GM19239 (cell line): ENCODE results near the gene PLXNA4.

ENCODE experiments used
- DNase-seq: peaks from one replicate; pipeline ENCODE4 v3.0.0; 2011; ENCODE audit warnings: low spot score; ENCODE audit not compliant: insufficient read length
- FAIRE-seq: peaks from 2 replicates; lab custom pipeline; 2011; peaks lifted over from hg19 to GRCh38; lab: Jason Lieb, UNC

Gene PLXNA4

DNA sequence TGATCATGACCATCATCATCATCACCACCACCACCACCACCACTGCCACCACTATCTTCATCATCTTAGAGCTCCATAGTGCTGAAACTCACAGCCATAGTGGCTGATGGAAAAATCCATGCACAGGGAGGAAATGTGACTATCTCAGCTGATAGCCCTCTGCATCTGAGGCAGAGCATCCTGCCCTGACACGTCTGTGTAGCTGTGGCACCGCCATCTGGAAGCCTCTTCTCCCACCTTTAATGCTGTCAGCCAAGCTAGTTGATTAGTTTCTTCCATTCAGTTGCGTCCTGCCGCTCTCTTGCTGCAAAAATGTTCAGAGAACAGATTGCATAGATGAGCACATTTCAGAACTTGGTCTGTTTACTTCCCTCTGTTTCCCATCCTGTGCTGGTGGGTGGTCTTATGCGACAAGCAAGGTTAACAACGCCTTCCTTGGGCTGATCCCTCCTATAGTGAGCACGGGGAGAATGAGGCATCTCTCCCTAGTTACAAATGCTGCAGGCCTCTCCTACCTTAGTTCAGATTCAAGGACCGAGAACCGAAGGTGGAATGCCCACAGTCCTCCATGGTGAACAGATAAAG lies 478.6 kb downstream of the PLXNA4 start:
- no peak for DNase-seq
- no peak for FAIRE-seq

DNA sequence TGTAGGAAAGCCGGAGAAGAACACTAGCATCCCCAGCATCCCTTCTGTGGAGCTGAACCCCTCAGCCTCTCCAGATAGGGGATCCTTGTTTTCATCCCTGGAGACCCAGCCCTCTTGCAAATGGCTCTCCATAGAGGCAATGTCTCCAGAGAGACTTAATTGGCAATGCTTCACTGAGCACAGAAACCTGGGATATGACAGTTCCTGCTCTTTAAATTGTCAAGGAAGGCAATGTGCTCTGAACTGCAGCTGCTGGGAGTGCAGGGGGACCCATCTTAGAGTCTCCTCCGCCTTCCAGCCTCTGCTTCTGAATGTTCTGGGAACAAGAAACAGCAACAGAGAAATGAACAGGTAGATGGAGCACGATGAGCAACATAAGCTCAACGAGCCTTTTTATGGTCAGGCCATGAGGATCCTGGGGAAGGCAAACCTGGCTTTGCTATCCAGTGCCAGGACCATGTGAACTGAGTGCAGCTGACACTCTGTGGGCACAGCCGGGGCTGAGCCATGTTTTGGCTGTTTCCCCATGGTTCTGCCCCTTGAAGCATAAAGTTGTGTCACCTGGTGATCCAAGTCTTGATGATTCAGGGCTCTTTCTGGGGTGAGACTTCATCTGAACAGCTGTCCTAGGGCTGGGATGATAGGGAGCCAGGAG lies 481.0 kb downstream of the PLXNA4 start:
- no peak for FAIRE-seq

DNA sequence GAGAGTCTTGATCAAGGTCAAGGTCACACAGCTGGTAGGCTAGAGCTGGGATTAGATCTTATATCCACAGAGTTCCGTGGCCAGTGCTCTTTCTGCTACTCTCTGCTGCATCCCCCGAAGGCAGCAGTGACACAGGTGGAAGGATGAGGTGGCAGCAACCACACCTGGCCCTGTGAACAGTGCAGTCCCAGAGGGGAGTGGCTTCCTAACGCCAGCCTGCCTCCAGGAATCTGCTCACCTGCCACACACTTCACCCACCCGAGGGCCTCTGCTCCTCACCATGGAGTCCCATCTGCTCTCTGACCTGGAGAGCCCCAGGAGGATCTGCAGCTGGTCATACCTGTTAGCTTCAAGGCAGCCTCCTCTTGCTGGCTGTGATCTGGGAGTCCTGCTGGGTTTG lies 484.2 kb downstream of the PLXNA4 start:
- DNase-seq (no peak), FAIRE-seq (no peak)

More for the DNA sequence above, 481.0 kb downstream of the PLXNA4 start:
- DNase-seq, result no peak

DNA sequence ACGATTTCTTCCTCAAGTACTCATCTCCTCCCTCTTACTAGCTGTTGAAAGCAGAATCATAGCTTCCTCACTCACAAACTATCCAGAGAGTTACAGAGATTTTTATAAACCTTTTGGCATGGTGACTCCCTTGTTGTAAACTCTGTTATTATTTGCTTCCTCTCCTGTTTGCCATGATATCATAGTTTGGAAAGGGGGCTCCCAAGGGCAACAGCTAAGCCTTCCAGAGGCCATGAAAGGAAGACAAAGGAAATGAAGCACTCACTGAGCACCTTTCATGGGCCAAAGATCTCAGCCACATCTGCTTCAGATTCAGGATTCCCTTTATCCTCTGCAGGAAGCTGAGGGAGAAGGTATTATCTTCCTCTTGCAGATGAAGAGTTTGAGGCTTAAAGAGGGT lies 484.6 kb downstream of the PLXNA4 start:
- FAIRE-seq, result no peak

DNA sequence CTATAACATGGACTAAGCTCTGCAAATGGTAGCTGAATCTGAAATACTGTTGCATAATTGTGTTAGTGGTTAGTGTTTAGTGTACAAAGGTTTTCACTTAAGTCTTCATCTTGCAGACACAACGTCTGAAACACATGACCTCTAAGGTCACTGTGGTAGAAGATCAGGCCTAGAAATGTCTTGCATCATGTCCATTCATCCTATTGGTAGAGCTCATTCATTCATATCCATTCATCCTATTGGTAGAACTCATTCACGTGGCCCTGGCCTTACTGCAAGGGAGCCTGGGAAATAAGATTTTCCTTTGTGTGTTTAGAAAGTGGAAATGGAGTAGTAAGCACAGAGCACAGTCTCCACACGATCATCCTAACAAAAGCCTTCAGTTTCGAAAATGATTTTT lies 485.8 kb downstream of the PLXNA4 start:
- no peak for DNase-seq

More for the DNA sequence above, 484.6 kb downstream of the PLXNA4 start:
- no peak for DNase-seq

DNA sequence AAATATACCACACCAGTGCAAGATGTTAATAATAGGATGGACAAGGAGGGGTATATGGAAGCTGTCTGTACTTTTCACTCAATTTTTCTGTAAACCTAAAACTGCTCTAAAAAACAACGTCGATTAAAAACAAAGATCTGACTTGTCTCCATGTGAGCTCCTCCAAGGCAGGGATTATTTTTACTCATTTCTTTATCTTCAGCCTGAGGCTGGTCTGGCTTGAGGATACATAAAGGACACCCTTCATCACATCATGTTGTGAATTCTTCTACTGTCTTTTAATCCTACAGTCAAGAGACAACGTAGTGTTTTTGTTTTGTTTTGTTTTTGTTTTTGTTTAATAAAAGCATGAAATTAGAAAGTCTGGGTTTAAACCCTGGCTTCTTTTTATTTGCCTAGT lies 486.9 kb downstream of the PLXNA4 start:
- no peak for DNase-seq
- FAIRE-seq, result no peak

More for the DNA sequence above, 485.8 kb downstream of the PLXNA4 start:
- no peak for FAIRE-seq

DNA sequence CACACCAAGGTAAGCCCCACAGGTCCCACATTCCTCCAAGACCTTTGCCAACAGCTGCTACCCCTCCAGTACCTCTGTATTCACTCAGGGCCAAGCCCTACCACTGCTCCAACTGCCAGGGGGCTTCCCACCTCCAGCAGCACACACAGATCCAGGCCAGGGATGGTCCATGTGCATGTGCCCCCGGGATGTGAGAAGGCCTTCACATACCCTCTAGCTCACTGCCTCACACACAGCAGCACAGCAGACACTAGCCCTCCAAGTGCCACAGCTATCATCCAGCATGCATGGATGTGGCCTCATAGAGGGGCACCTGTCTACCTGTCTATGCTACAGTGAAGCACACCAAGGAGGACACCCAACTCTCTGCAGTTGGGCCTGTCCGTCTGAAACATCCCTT lies 488.8 kb downstream of the PLXNA4 start:
- DNase-seq (no peak), FAIRE-seq (no peak)

DNA sequence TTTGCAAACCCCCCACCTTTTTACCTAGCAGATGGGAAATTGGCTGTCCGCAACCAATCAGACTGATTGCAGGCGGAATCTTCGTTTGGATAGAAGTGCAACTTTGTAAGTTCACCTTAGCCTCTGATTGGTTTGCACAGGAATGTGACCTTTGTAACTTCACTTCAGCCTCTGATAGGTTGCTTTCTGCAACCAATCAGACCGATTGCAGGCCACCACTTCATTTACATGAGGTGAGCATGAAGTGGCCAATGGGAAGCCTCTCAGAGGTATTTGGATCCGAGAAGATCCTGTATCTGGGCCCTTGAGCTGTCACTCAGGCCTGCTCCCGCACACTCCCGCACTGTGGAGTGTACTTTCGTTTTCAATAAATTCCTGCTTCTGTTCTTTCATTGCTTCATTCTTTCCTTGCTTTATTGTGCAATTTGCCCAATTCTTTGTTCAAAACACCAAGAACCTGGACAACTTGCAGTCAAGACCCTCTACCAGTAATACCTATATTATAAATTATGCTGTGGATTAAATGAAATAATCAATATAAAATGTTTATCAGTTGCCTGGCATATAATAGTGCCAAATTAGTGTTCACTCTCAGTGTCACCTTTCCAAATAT lies 491.4 kb downstream of the PLXNA4 start:
- DNase-seq (no peak), FAIRE-seq (no peak)

DNA sequence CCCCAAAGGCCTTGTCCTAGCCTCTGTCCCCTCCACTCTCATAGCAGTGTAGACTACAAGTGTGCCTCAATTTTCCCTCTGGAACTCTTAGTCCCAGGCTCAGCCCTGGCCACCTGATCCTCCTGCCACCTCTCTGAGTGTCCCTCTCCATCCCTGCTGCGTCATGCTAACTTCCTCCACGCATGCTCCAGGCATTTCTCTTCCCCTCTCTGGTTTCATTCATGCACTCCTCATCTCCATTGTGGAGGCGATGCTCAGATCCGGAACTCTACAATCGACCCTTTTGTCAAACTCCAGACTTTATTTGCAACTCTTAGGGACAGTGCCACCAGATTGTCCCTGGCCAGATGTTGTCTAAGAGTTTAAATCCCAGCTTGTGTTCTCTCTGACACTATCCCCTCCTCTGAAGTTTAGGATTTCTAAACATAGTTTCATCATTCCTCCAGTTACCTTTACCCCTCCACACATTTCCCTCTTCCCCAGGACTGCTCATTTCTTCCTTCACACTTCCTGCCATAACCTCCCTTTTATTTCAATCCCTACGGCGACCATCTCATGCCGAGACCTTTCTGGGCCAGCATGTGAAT lies 492.6 kb downstream of the PLXNA4 start:
- DNase-seq (no peak), FAIRE-seq (no peak)

DNA sequence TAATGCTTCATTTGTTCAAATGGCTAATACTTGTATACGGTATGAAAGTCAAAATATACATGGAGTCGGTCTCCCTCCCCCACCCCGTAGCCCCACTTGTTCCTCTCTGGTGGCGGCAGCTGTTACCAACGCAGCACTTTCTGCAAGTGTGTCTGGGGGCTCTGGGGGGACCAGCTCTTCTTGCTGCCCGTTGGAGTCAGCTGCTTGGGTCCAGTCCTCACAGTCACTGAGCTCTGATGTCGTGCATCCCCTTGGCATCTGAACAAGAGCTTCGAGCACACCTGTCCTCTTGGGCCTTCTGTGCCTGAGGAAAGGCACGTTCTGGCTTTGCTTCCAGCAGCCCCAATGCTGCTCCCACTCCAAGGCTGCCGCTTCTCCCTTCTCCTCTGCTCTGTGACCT lies 493.1 kb downstream of the PLXNA4 start:
- no peak for FAIRE-seq
- DNase-seq, result no peak

DNA sequence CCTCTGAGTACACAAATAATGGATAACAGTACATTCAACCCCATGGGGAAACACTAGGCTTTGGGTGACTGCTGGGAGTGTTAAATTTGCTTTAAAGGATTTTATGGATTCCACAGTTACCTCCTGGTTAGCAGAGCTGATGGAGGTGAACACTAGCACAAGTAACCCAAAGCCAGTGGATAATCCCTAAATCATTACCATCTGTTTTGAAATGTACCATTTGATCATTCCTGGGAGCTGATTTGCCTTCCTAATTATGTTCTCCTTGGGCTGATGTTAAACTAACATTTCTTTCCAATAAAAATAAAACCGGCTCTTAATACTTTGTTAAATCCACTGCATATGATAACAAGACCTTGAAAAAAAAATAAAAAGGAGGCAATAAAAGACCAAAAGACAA lies 493.9 kb downstream of the PLXNA4 start:
- DNase-seq, result no peak
- no peak for FAIRE-seq

DNA sequence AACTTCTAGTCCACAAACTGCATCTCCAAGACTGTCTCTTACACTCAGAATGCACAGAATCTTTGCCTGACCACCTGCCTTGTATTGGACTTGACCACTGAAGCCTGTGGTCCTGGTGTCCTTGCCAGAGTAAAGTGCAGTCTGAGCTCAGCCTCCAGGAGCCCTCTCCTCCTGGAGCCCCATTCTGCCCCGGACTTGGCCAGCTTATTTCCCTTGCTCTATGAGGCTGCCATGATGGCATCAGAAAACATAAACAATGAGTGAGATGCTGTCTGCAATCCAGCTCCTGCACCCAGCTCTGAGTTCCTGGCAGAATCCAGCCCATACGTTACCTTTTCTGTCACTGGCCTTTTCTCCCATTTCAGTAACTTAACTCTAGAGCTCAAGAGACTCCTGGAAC lies 494.6 kb downstream of the PLXNA4 start:
- DNase-seq (no peak), FAIRE-seq (no peak)

DNA sequence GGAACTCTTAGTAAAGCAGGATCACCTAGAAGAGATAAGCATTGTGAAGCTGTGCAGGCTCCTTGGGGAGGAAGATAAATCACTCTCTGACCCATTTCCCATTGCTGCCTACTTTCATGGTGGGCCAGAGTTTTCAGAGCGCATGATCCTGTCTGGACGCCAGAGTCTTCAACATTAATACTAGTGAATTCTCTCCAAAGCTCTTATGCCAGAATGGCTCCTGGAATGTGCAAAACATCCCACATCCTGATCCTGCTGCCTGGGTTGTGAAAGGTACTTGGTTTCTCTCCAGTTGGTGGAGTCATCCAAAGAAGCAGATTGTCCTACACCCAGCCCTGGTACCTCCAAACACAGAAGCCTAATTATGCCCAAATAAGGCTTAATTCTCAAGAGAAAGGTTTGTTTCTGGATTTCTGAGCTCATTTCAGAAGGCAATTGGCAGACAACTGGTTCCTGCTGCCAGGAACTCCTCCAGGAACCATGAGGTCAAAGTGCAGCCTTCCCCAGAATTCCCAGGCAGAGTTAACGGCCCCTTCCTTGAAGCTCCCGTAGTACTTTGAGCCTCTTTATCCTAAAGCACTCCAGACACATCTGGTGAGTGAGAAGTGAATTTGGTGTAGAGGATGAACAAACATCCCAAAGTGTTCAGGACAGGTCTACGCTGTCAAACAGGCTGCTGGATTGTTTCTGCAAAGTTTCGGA lies 495.2 kb downstream of the PLXNA4 start:
- DNase-seq, result no peak
- FAIRE-seq, result no peak

DNA sequence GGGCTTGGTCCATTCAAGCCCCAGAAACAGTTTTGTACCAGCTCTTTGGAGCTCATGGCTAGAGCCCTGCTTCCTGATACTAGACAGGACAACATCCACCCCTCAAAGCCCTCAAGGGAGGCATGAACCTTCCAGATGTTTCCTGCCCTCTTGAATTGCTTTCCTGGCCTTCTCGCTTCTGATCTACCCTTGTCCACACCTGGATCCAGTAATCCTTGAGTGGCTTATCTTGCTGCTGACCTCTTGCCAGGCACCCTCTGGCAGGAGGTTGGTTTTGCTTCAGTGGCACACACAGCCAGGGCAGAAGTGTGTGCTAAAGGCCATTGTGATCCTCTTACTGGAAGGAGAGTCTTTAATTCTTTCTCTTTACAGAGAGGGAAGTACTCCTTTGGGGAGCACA lies 495.8 kb downstream of the PLXNA4 start:
- FAIRE-seq, result no peak
- no peak for DNase-seq

DNA sequence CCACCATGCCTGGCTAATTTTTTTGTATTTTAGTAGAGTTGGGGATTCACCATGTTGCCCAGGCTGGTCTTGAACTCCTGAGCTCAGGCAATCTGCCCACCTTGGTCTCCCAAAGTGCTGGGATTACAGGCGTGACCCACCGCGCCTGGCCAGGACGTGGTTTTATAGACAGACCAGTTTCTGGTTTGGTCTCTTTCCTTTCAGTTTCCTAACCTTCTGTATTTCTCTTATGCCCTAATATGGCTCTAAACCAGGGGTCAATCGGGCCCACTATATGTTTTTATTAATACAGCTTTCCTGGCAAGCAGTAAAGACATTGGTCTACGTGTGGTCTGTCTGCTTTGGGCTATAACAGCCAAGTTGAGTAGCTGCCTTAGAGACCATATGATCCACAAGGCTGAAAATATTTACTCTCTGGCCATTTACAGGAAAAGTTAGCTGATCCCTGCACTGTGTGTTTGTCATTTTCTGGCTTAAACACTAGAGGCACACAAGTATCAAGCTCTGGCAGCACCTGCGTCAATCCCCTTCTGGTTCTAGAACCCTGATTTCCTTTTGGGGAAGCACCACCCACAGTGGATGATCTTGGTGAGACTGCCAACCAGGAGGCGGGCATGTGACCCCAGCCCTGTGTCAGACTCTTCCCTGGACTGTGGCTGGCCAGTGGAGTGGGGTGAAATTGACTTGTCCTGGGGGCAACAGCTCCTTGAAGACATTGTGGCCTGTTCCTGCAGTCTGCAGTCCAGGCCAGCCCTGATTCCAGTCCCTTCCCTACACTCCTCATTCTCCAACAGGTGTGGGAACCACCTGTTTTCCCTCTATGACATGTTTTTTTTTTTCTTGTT lies 497.2 kb downstream of the PLXNA4 start:
- no peak for FAIRE-seq
- no peak for DNase-seq

DNA sequence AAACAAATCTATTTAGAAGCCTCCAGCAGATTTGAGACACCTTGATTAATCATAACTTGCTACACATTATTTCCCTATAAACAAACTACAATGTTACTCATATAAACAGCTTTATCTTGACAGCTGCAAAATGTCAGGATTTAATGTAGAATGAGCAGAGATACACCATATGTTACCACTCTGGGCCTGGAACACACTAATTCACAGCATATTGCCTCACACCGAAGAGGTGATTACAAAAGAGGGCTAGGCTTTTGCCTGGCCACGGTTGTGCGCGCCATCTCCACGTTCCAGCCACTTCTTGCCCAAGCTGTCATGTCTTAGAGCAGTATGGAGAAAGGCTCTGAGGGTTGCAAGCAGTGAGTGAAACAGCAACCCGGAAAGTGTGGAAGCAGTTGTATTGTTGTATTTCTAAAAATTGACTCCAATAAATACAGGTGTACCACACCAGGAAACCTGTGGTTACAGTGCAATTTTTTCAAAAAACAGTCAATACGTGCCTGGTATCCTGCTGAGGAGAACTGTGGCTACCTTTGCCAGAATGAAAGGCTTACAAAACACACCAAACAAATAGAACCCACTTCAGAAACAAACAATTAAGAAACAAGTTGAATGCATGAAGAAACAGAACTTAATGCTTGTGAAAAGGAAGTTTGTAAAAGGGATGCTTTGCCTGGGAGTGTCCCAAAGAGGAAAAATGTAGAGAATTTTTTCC lies 498.1 kb downstream of the PLXNA4 start:
- no peak for FAIRE-seq
- no peak for DNase-seq

DNA sequence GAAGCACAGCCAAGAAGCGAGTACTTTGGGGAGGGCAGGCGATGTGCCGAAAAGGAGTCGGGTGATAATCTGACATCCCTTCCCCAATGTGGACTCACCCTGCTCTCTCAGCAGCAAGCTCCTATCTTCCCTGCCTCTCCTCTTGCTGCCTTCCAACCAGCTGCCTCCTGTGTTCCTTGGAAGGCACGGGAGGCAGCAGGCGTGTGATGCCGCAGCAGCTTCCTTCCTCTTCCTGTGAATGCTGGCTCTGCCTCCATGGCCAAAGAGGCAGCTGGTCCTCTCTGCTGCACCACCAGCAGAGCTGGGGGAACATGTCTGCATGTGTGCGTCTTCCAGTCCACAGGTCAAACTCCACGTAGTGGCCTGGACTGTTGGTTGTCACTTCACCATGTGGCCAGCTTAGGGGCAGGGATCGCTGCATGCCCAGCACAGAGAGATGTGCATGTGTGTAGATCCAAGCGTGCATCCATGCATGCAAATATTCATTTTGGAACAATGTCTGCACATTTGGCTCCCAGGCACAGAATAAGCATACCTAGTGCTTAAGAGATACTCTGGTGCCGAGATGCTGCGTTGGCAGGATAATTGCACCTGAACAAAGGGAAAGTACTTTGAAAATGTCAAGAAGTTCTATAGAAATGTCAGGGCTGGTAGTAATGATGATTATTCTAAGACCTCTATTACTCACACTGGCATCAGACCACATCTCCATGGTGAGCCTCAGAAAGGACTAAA lies 499.8 kb downstream of the PLXNA4 start:
- FAIRE-seq (no peak), DNase-seq (no peak)

DNA sequence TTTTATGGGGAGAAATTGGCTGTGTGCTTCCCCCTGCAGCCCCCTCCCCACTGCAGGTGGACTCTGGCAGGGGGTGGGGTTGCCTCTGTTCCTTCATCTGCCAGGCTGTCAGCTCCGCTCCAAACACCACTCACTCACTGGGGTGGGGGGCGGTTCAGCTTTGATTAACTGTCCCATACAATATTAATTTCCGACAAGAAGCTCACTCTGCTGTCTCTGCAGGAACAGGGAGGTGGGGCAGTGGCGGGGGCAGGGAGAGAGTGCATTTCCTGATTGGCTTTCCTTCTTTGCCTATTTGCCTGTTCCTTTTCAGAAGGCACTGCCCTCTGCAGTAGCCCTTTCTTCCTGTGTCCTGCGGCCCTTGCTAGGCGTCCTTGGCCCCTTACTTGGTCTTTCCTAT lies 500.8 kb downstream of the PLXNA4 start:
- FAIRE-seq, result no peak
- no peak for DNase-seq
